CD1c-positive myeloid dendritic cell (primary cell): ENCODE measurements around the gene C1QTNF12.
A peak's percentile ranks its signal among the peaks of the same experiment; 100 is the strongest.
"Not testable (repeated sequence)": the region's sequence is repeated elsewhere in the genome, so short reads cannot be mapped to it uniquely, and the experiment has no call there.

Experiments
- DNase-seq: peaks from one replicate; pipeline ENCODE4 v3.0.0-alpha.2; 2016; ENCODE audit errors: extremely low spot score

The C1QTNF12 gene

DNA sequence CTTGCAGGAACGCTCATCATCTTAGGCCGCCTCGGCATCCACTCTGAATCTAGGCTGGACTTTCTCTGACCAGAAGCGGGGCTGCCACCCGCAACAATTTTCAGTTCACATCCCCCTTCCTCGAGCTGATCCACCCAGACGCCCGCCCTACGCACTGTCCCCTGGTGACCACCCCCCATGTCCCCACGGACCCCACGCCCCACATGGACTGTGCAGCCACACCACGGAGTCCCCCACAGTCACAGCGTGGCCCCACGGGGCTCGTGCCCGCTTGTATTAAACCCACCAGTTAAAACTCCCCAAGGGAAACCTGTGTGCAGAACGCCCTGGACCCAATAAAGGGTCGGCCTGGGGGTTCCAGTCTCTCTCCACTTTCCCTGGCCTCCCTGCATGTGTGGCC, 13.0 kb upstream of the C1QTNF12 start:
- DNase-seq, result no peak

DNA sequence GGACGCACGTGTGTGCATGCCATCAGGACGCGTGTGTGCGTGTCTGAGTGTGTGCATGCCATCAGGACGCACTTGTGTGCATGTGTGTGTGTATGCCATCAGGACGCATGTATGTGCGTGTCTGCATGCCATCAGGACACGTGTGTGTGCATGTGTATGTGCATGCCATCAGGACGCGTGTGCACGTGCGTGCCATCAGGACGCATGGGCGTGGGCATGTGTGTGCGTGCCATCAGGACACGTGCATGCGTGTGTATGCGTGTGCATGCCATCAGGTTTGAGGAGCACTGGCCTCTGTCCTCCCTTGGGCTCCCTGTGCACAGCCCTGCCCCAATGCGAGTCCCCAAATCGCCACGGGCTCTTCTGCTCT, 12.6 kb upstream of the C1QTNF12 start:
- no peak for DNase-seq

DNA sequence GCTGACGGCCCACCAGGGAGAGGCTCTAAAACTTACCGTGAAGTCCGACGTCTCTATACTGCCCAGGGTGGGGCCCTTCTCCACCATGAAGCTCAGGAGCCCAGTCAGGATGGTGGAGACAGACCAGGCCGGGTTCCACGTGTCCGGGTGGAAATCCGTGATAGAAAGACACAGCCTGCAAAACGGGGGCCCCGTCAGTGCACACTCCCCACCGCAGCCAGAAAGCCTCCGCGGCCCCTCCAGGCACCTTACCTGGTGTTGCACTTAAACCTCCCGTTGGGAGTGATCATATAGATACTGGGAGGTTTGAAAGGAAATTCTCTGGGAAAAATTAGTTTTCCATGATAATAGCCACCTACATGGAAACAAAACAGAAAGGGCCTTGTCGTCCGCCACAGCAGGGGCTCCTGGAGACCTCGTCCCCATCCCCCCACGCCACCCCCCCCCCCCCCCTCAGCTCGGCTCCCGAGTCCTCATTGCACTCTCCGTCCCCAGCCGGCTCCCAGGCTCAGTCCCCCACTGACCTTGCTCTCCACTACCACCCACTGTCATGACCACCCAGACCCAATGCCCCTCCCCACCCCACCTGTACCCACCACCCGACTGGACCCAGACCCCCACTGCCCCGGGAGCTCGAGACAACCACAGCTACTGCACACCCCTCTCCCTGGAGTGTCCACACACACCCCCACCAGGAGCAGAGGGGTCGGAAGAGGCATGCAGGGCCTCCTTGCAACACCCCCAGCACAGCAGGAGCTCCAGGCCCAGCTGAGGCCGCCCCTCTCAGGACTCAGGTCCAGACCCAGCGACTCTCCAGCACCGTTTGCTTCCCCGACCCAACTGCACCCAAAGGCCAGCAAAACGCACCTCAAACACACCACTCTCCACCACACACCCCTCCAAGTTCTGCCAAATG, 10.7 kb upstream of the C1QTNF12 start:
- no peak for DNase-seq

- DNase-seq, result no peak
Observed at GRCh38 chr1:1255611-1256010, 9.1 kb upstream of the C1QTNF12 start.

- no peak for DNase-seq
Observed at GRCh38 chr1:1255078-1255477, 8.6 kb upstream of the C1QTNF12 start.

GRCh38 chr1:1254667-1254998, 8.1 kb upstream of the C1QTNF12 start:
- DNase-seq, result no peak

DNA sequence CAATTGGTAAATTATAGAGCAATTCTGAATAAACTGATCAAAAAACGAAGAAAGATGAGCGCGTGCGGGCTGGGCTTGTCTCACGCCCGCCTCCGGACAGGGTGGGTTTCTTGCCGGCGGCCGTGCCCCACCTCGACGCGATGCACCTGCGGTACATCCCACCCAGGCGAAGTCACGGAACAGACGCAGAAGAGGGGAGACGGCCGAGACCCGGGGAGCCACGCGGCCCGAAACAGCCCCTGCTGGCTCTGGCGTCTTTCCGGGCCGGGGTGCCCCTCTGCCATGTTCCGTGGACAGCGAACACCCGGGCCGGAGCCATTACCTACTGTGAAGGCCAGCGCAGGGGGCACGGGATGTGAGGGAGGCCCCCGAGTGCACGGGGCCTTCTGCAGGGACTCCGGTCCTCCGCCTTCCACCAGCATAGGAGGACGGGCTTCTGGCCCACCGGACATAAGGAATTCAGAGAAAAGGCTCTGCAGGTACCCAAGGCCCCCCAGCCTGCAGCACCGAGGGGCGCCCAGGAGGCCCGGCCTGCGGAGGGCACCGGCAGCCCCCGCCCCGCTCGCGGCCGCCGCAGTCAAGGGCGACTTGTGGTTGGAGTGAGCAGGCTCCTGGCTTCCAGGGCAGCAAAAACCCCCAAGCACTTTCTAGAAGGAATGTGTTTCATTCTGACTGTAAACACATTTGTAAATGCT, 7.6 kb upstream of the C1QTNF12 start:
- no peak for DNase-seq

- no peak for DNase-seq
Observed at GRCh38 chr1:1253314-1253713, 6.8 kb upstream of the C1QTNF12 start.

DNA sequence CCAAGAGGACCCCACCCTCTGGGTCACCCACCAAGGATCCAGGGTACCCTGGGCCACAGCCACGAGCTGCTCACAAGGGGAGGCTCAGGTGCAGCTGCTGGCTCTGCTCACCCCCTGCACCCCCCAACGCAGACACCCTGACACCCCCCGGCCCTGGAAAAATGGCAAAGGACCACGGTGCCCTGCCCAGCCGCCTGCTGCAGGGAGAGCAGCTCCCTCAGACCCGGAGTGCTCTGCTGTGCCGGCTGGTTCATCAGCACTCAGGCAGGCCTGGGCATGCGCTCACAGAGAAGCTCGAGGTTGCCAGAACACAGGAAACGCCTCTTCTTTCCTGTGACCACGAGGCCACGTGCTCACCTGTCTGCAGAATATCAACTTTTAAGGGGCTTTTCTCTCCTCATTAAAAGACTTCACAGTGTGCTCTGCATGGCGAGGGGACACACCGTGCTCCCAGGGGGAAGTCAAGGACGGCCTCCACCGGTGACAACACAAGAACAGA, 4.3 kb upstream of the C1QTNF12 start:
- DNase-seq, result peak; percentile 16

- DNase-seq, result not testable (repeated sequence)
Observed at GRCh38 chr1:1248009-1248913, 1.7 kb upstream of the C1QTNF12 start.

DNA sequence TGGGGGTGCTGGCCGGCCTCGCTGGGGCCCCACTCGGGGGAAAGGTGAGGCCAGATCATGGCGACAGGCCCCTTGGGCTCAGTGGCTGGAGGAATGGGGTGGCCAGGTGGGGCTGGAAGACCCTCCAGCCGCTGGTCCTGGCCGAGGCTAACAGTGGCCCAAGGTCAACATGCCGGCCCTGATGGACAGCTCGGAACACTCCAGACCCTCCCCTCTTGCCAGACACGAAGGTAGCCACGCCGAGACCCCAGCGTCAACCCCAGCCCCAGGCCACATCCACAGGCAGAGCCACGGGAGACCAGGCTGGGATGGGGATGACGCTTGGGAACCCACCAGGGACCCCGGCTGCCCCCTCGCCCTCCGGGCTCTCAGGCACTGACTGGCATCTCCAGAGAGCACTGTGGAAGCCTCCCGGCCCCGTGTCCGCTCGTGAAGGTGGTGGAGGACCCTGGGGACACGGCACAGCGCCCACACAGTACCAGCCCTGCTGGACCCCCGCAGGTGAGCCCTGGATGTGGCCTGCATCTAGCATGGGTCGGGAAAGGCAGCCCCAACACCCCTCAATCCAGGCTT, 905 bp upstream of the C1QTNF12 start:
- DNase-seq, result no peak

DNA sequence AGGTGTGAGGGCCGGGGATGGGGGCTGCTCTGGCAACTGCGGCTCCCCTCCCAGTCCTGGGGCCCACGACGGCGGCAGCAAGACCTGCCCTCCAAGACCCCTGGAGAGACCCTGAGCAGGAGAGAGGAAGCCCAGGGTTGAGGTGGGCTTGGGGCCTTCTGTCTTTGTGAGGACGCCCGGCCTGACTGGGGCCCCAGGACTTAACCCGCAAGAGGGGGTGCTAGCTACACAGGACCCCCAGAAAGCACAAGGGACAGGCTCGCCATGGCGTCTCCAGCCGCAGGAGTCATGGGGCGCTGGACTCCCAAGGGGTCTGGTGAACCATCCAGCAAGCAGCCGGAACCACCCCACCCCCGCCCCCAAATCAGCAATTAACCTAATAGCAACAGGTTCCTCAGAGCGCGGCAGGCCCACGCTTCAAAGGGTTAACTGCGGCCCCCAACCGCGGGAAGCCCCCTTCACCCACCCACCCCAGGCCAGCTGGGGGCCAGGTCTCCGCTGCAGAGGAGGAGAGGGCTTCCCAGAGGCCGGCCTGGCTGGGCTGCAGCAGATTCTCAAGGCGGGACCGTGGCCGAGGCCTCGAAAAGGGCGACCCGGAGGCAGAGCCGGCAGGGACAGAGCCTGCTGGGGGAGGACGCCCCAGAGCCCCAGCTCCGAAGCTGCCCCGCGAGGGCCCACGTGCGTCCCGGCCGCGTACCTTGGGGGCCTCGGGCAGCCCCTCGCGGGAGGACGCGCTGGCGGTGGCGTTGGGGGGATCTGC, 525 bp downstream of the C1QTNF12 start:
- DNase-seq, result no peak

DNA sequence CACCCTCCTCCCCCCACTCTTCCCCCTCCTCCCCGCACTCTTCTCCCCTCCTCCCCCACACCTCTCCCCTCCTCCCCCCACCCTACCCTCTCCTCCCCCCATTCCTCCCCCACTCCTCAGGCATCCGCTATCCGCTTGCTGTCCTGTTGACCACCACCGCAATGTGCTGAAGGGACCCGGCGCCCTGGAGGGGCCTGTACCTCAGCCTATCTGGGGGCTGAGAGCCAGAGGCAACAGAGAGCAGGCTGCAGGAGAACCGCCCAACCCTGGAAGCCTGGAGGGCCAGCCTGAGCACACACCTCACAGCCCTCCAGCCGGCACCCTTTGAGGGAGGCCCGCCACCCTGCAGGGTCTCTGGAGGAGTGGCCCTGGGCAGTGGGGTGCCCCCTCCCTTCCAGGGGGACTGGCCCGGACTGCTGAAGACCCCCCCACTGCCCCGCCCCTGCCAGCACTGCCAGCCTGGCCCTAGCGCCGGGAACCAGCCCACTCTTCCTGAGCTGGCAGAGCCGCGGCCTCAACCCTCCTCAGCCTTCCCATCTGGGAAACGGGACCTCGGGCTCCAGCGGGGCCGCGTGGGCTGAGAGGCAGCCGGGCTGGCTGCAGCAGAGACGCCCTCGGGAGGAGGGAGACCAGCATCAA, 1.2 kb downstream of the C1QTNF12 start:
- no peak for DNase-seq

DNA sequence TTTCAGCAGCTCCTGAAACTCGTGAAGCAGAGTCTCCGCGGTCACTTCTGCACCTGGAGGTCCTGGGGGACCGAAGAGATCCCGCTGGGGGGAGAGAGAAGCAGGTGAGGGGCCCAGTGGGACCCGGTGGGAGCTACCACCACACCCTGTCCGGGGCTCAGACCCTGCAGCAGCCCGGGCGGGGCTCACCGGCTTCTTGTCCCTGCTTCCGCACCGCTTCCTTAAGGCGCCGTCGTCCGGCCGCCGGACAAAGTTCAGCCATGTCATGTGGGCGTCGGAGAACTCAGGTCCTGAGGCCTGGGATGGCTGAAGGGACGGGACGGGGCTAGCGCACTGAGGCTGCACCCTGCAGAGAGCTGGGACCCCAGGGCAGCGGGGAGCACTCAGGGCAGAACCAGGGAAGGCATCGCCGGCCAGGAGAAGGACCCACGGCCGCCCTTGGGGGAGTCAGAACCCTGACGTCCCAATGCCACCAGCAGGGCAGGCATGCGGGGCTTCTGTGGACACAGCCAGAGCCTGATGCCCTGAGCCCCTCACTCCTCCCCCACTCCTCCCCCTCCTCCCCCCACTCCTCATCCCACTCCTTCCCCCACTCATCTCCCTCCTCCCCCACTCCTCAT, 2.2 kb downstream of the C1QTNF12 start:
- no peak for DNase-seq

DNA sequence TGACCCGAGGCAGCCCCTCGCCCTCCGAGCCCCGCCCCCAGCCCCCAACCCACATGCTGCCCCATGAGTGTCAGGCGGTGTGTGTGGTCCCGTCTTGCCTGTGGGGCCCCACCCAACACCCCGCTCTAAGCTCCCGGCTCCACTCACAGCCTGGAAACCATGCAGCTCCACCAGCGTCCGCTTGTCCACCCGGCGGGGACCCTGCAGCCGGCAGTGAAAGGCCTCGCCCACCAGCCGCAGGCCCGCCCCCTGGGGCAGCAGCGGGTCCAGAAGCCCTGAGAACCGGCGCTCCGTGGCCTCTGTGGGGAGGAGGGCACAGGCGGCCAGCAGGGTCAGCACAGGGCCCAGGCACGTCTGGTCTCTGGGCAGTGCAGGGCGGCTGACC, 2.7 kb downstream of the C1QTNF12 start:
- DNase-seq, result no peak

DNA sequence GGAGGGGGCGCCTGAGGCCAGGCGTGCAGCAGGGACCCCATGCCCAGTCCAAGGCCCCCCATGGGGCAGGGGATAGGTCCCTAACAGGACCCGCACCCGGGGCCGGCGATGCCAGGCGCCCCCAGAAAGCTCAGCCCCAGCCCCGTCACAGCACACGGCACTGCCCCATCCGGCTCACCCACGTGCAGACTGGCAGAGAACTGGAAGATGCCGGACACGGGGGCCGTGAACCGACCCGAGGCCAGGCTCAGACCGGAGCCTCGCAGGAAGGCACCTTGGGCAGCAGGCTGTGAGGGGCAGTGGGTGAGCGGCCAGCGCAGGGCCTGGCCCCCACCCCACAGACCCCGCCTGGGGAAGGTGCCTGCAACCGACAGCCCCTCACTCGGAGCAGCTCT, 3.3 kb downstream of the C1QTNF12 start:
- DNase-seq, result no peak

DNA sequence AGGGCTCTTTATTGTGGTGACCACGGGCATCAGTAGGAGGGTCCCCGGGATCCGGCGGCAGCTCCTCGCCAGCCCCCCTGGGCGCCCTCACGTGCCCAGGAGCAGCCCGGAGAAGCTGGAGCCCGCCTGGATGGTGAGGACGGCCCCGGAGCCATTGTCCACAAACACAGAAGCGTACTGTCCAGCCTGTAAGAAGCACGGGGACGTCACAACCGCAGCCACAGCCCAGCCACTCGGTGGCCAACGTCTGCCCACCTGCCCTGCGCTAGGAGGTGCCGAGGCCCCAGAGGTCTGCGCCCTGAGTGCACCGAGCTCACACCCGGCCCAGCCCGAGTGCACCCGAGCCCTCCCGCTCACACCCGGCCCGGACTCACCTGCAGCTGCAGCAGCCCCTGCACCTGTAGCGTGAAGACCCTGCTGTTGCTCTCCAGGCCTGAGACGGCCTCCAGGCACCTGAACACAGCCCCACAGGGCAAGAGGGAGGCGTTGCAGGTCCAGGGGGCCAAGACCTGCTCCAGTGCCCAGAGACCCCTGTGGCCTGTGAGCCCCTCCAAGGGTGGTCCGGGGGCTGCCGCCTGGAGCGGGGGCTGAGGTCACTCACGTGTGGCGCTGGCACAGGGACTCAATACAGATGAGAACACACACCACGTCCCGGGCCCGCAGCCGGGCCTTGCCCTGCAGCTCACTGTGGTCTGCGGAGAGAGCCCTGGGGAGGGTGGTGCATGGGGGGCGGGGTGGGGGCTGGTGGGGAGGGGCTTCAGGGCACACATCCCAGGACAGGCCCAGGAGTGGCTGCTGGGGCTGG, 3.9 kb downstream of the C1QTNF12 start:
- no peak for DNase-seq

GRCh38 chr1:1241588-1242219, 4.8 kb downstream of the C1QTNF12 start:
- no peak for DNase-seq
